CD14-positive monocyte (primary cell): ENCODE results near the gene FNDC3B. TPM values are rescaled to one million over a fixed set of nuclear protein-coding genes. Genes with fewer than 3 reads are reported as not detected.
A peak's percentile ranks its signal among the peaks of the same experiment; 100 is the strongest.

Experiments used
- DNase-seq, 3 donors: peaks; one replicate each; pipeline ENCODE4 v3.0.0-alpha.2; 2011 to 2022
- H2AFZ ChIP-seq: 2 replicates; pipeline ENCODE4 v1.6.0; 2012; ENCODE audit warnings: mild to moderate bottlenecking, low read depth, low read length, inconsistent platforms; ENCODE audit not compliant: insufficient read depth, poor library complexity, severe bottlenecking
- H3K27ac ChIP-seq, 2 donors: 1 replicate in 1 of 2; 2 replicates in 1 of 2; pipeline ENCODE4 v1.5.1; 2012 to 2013; ENCODE audit warnings: low read length in 2 of 2, control low read depth in 1 of 2, inconsistent platforms in 1 of 2, low read depth in 1 of 2, mild to moderate bottlenecking in 1 of 2
- H3K27me3 ChIP-seq, 2 donors: one replicate each; pipeline versions ENCODE4 v1.6.0 to v1.6.1; 2011 to 2013; ENCODE audit warnings: low read length in 2 of 2; ENCODE audit not compliant: control insufficient read depth in 2 of 2, insufficient read depth in 2 of 2
- H3K36me3 ChIP-seq, 2 donors: replicated peaks in 1 of 2; 1 replicate in 1 of 2; 2 replicates in 1 of 2; pipeline versions ENCODE4 v1.5.1 to v1.6.1; 2012 to 2013; ENCODE audit warnings: low read length in 2 of 2, control low read depth in 1 of 2, inconsistent platforms in 1 of 2, mild to moderate bottlenecking in 1 of 2; ENCODE audit not compliant: insufficient read depth in 2 of 2, control insufficient read depth in 1 of 2
- H3K4me1 ChIP-seq, 2 donors: 1 replicate in 1 of 2; 2 replicates in 1 of 2; pipeline versions ENCODE4 v1.5.1 to v1.6.1; 2012 to 2013; ENCODE audit warnings: low read length in 2 of 2, control low read depth in 1 of 2, inconsistent platforms in 1 of 2, mild to moderate bottlenecking in 1 of 2, moderate library complexity in 1 of 2; ENCODE audit not compliant: insufficient read depth in 2 of 2, control insufficient read depth in 1 of 2
- H3K4me2 ChIP-seq: replicated peaks from 2 replicates; pipeline ENCODE3; 2012; ENCODE audit warnings: low read length, moderate library complexity, mild to moderate bottlenecking; ENCODE audit not compliant: poor library complexity, severe bottlenecking; ENCODE audit errors: extremely low read depth
- H3K4me3 ChIP-seq, 3 experiments: fragments of 200-600 bp in 1 of 3; sonication (generic) in 1 of 3; replicated peaks in 1 of 3; 1 replicate in 2 of 3; 2 replicates in 1 of 3; pipeline ENCODE4 v1.5.1; 2011 to 2013; ENCODE audit warnings: low read length in 3 of 3, mild to moderate bottlenecking in 3 of 3, control low read depth in 2 of 3, low read depth in 2 of 3, inconsistent platforms in 1 of 3, moderate library complexity in 1 of 3
- H3K79me2 ChIP-seq: 2 replicates; pipeline ENCODE4 v1.6.0; 2012; ENCODE audit warnings: mild to moderate bottlenecking, control low read depth, inconsistent platforms, low read length, moderate library complexity; ENCODE audit not compliant: insufficient read depth
- H3K9ac ChIP-seq: 2 replicates; pipeline ENCODE4 v1.6.0; 2017; ENCODE audit warnings: low read length, mild to moderate bottlenecking; ENCODE audit not compliant: insufficient read depth, poor library complexity, severe bottlenecking
- H3K9me3 ChIP-seq, 2 donors: replicated peaks in 1 of 2; 1 replicate in 1 of 2; 2 replicates in 1 of 2; pipeline versions ENCODE4 v1.5.1 to v1.6.1; 2012 to 2013; ENCODE audit warnings: low read length in 2 of 2, control low read depth in 1 of 2; ENCODE audit not compliant: control insufficient read depth in 1 of 2, insufficient read depth in 1 of 2
- H4K20me1 ChIP-seq: 2 replicates; pipeline ENCODE4 v1.6.0; 2012; ENCODE audit warnings: mild to moderate bottlenecking, low read length, control low read depth, moderate library complexity; ENCODE audit not compliant: insufficient read depth
- H3K27ac Mint-ChIP-seq, 7 donors: one replicate each; pipeline ENCODE4 v1.8.0; 2020; ENCODE audit warnings: mild to moderate bottlenecking in 7 of 7, mixed read lengths in 7 of 7, moderate library complexity in 6 of 7, inconsistent platforms in 2 of 7
- H3K27me3 Mint-ChIP-seq, 3 donors: one replicate each; pipeline ENCODE4 v1.8.0; 2021 to 2022; ENCODE audit warnings: low read depth in 3 of 3, mild to moderate bottlenecking in 3 of 3, mixed read lengths in 3 of 3, moderate library complexity in 3 of 3, inconsistent platforms in 1 of 3
- H3K36me3 Mint-ChIP-seq, 2 donors: one replicate each; pipeline ENCODE4 v1.8.0; 2020; ENCODE audit warnings: mixed read lengths in 2 of 2, inconsistent platforms in 1 of 2, mild to moderate bottlenecking in 1 of 2
- H3K4me1 Mint-ChIP-seq: one replicate; pipeline ENCODE4 v1.8.0; 2020; ENCODE audit warnings: mild to moderate bottlenecking, mixed read lengths
- H3K4me3 Mint-ChIP-seq, 2 donors: one replicate each; pipeline ENCODE4 v1.8.0; 2020; ENCODE audit warnings: mild to moderate bottlenecking in 2 of 2, mixed read lengths in 2 of 2, moderate library complexity in 1 of 2
- H3K9me3 Mint-ChIP-seq, 7 donors: one replicate each; pipeline ENCODE4 v1.8.0; 2020 to 2022; ENCODE audit warnings: mixed read lengths in 7 of 7, mild to moderate bottlenecking in 6 of 7, moderate library complexity in 6 of 7, inconsistent platforms in 2 of 7
- WGBS: methylation state at CpG from one replicate; pipeline ENCODE4 v1.1.5; 2013; ENCODE audit warnings: missing lambda C conversion rate; ENCODE audit not compliant: insufficient coverage; 5-methylcytosine and 5-hydroxymethylcytosine counted together
- intact Hi-C, 2 donors: fragments of 100-400 bp; cut with micrococcal nuclease; formaldehyde crosslinking; loops; one replicate each; pipeline versions ENCODE4 v1.15.0 to v1.15.1; 2023
- polyA plus RNA-seq, 3 donors: library from polyadenylated mRNA; depleted of rRNA in 1 of 3; unstranded in 2 of 3; stranded (reverse) in 1 of 3; fragments of 300-500 nt in 2 of 3; fragments of >200 nt in 1 of 3; fragmentation: Illumina TruSeq in 2 of 3; gene quantifications; 1 replicate in 2 of 3; 2 replicates in 1 of 3; pipeline ENCODE4 v1.2.3, GENCODE V29; 2012 to 2021
- TF ChIP-seq, protein P1 (sequence below): fragments of 200-600 bp; IDR thresholded peaks from one replicate; pipeline ENCODE4 v1.8.0; 2022; ENCODE audit warnings: antibody characterized with exemption, mild to moderate bottlenecking

Gene FNDC3B
- polyA plus RNA-seq, 3 donors: 19.6 to 36.1 (median 25.7) TPM

DNA sequence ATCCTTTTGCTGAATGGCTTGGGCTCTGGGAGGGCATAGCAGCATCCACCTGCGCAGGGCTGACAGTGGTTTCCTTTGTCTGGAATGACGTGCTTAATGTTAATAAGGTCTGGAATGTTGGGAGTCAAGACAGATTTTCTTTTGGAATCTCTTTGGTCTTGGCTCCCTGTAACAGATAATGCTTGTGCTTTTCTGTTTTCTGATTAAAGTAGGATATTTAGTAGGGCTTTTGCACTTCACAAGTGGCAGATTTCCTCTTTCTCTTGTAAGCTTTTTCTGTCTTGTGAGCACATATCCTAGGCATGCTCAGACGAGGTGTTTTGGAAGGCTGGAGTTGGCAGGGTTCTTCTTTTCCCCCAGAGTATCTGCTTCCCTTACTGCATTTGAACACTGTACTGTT is 219.2 kb downstream of the FNDC3B start:
- peaks cover 75% of the 10 kb centered on the region for H3K79me2 ChIP-seq
- H3K27ac Mint-ChIP-seq: peak overlapping the region in 5 of 7 donors; percentile 5 to 61 (median 32)
- H2AFZ ChIP-seq: no peak overlapping the region
- no peaks in the 10 kb centered on the region for H3K27me3 ChIP-seq
- no peak overlapping the region for H3K9ac ChIP-seq
- no peaks in the 10 kb centered on the region for H3K9me3 ChIP-seq
- H3K27ac ChIP-seq: peak overlapping the region in 1 of 2 donors; percentile 0
- TF ChIP-seq, protein P1, sequence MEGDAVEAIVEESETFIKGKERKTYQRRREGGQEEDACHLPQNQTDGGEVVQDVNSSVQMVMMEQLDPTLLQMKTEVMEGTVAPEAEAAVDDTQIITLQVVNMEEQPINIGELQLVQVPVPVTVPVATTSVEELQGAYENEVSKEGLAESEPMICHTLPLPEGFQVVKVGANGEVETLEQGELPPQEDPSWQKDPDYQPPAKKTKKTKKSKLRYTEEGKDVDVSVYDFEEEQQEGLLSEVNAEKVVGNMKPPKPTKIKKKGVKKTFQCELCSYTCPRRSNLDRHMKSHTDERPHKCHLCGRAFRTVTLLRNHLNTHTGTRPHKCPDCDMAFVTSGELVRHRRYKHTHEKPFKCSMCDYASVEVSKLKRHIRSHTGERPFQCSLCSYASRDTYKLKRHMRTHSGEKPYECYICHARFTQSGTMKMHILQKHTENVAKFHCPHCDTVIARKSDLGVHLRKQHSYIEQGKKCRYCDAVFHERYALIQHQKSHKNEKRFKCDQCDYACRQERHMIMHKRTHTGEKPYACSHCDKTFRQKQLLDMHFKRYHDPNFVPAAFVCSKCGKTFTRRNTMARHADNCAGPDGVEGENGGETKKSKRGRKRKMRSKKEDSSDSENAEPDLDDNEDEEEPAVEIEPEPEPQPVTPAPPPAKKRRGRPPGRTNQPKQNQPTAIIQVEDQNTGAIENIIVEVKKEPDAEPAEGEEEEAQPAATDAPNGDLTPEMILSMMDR: no peak
- H3K36me3 ChIP-seq: peaks cover 41 to 96% of the 10 kb centered on the region in 2 donors
- H3K4me1 Mint-ChIP-seq: peaks cover 11% of the 10 kb centered on the region
- intact Hi-C loops: no loop called here
- peaks cover 54% of the 10 kb centered on the region for H4K20me1 ChIP-seq
- WGBS: 83% methylated on average over 2 of the region's 3 CpGs
- no peak for DNase-seq
- no peaks in the 10 kb centered on the region for H3K4me1 ChIP-seq
- H3K4me2 ChIP-seq: no peak overlapping the region
- H3K4me3 ChIP-seq: no peak overlapping the region
- H3K4me3 Mint-ChIP-seq: no peak overlapping the region
- no peaks in the 10 kb centered on the region for H3K9me3 Mint-ChIP-seq
- no peaks in the 10 kb centered on the region for H3K27me3 Mint-ChIP-seq
- H3K36me3 Mint-ChIP-seq: peaks cover 65 to 86% of the 10 kb centered on the region in 2 donors

DNA sequence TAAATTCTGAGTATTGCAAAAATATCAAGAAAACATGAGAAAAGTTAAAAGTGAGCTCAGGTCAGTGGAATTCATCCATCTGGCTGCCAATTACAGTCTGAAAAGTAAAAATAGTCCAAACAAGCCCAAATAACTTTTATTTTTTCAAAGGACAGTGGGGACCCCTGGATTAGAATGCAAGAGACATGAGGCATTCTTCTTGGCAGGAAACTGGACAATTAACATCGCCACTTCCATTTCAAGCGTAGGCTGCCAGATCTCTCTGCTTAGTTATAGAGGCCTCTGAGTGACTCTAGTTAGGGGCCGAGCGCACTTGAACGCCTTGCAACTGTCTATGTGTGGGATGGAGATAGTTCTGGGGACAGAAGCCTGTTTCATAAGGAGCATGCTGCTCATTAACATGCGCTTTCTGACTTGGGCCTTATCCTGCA is 219.7 kb downstream of the FNDC3B start:
- Mint-ChIP-seq H3K27me3 (no peaks in the 10 kb centered on the region), H3K4me3 (no peak overlapping the region), H3K4me1 (peaks cover 11% of the 10 kb centered on the region), H3K9me3 (no peaks in the 10 kb centered on the region), H3K36me3 (peaks cover 68 to 85% of the 10 kb centered on the region in 2 donors), H3K27ac (peak overlapping the region in 2 of 7 donors; percentile 2 to 73)
- Histone ChIP-seq H3K4me3 (no peak overlapping the region), H2AFZ (no peak overlapping the region), H3K9ac (no peak overlapping the region), H3K36me3 (peaks cover 43 to 96% of the 10 kb centered on the region in 2 donors), H3K4me2 (no peak overlapping the region), H4K20me1 (peaks cover 57% of the 10 kb centered on the region), H3K79me2 (peaks cover 80% of the 10 kb centered on the region), H3K27ac (peak overlapping the region in 1 of 2 donors; percentile 0), H3K27me3 (no peaks in the 10 kb centered on the region), H3K9me3 (no peaks in the 10 kb centered on the region), H3K4me1 (no peaks in the 10 kb centered on the region)
- TF ChIP-seq, protein P1: no peak
- DNase-seq: no peak
- intact Hi-C loops: no loop called here
- WGBS: 96% methylated on average over 4 of the region's 6 CpGs
